T-helper 9 cell (primary cell): ENCODE measurements around the gene ZNF805.
A peak's percentile ranks its signal among the peaks of the same experiment; 100 is the strongest.
"Not testable (repeated sequence)": the region's sequence is repeated elsewhere in the genome, so short reads cannot be mapped to it uniquely, and the experiment has no call there.

Experiments
- DNase-seq: peaks from one replicate; pipeline ENCODE4 v3.0.0-alpha.2; 2020
- total RNA-seq, 2 donors: gene quantifications; one replicate each; lab custom pipeline; 2026; lab: John Stamatoyannopoulos, UW

ZNF805 gene
- 49.7 to 71.0 reads per million in 2 donors for total RNA-seq

- peak; percentile 94 for DNase-seq
Observed at GRCh38 chr19:57240311-57241090, at the start of gene ZNF805. Gene ZNF805, plus strand, starts transcription at chr19:57240632. Its CDS starts 260 bp downstream, at chr19:57240892.

GRCh38 chr19:57191141-57192076 lies 49.0 kb upstream of the ZNF805 start, which contains the start of gene ZNF264:
Gene ZNF264, plus strand, starts transcription at chr19:57191500. Its CDS starts 414 bp downstream, at chr19:57191914.
- DNase-seq = peak; percentile 83

GRCh38 chr19:57192077-57192420 lies 48.4 kb upstream of the ZNF805 start:
- no peak for DNase-seq

- no peak for DNase-seq
Observed at GRCh38 chr19:57192993-57193392, 47.4 kb upstream of the ZNF805 start.

- not testable (repeated sequence) for DNase-seq
Observed at GRCh38 chr19:57197874-57198273, 42.6 kb upstream of the ZNF805 start.

- DNase-seq = no peak
Observed at GRCh38 chr19:57202160-57202559, 38.3 kb upstream of the ZNF805 start.

- no peak for DNase-seq
Observed at GRCh38 chr19:57210381-57210780, 30.1 kb upstream of the ZNF805 start.

GRCh38 chr19:57212109-57212508 lies 28.3 kb upstream of the ZNF805 start:
- no peak for DNase-seq

- no peak for DNase-seq
Observed at GRCh38 chr19:57227502-57227901, 12.9 kb upstream of the ZNF805 start.

GRCh38 chr19:57231686-57232085 lies 8.7 kb upstream of the ZNF805 start:
- no peak for DNase-seq

GRCh38 chr19:57233207-57233606 lies 7.2 kb upstream of the ZNF805 start:
- no peak for DNase-seq

GRCh38 chr19:57239982-57240310 lies 486 bp upstream of the ZNF805 start:
- no peak for DNase-seq

GRCh38 chr19:57241176-57241575 lies 744 bp downstream of the ZNF805 start:
- DNase-seq = no peak

GRCh38 chr19:57242821-57243220 lies 2.4 kb downstream of the ZNF805 start:
- DNase-seq = no peak

GRCh38 chr19:57244513-57244912 lies 4.1 kb downstream of the ZNF805 start:
- DNase-seq = no peak

GRCh38 chr19:57245066-57245465 lies 4.6 kb downstream of the ZNF805 start:
- no peak for DNase-seq

- no peak for DNase-seq
Observed at GRCh38 chr19:57245959-57246358, 5.5 kb downstream of the ZNF805 start.

GRCh38 chr19:57248646-57249045 lies 8.2 kb downstream of the ZNF805 start:
- no peak for DNase-seq

GRCh38 chr19:57249329-57249728 lies 8.9 kb downstream of the ZNF805 start:
- DNase-seq = no peak

- not testable (repeated sequence) for DNase-seq
Observed at GRCh38 chr19:57253767-57254166, 13.3 kb downstream of the ZNF805 start.

GRCh38 chr19:57262044-57262443 lies 21.6 kb downstream of the ZNF805 start:
- no peak for DNase-seq

- no peak for DNase-seq
Observed at GRCh38 chr19:57263244-57263741, 22.9 kb downstream of the ZNF805 start.

GRCh38 chr19:57267291-57267690 lies 26.9 kb downstream of the ZNF805 start:
- DNase-seq = no peak
